CD4-positive, CD25-positive, alpha-beta regulatory T cell (primary cell): ENCODE data around the gene PRKG1. TPM values are rescaled to one million over a fixed set of nuclear protein-coding genes. Genes with fewer than 3 reads are reported as not detected.

Source experiments
- ATAC-seq, 2 donors: fragments of 150-1000 bp; cut with Tn5 transposase; one replicate each; pipeline ENCODE4 v1.10.0; 2021; ENCODE audit warnings: low read depth in 2 of 2, moderate number of reproducible peaks in 2 of 2, moderate library complexity in 1 of 2
- DNase-seq, 3 donors: peaks; one replicate each; pipeline versions ENCODE4 v3.0.0 to v3.0.0-alpha.2; 2012 to 2022; ENCODE audit warnings: mixed read lengths in 1 of 3
- H3K27ac ChIP-seq: one replicate; pipeline ENCODE4 v1.7.0; 2013; ENCODE audit warnings: mild to moderate bottlenecking, low read length; ENCODE audit not compliant: insufficient read depth, poor library complexity, severe bottlenecking
- H3K27me3 ChIP-seq: one replicate; pipeline ENCODE4 v1.7.0; 2013; ENCODE audit warnings: low read length; ENCODE audit not compliant: control insufficient read depth, insufficient read depth
- H3K36me3 ChIP-seq: one replicate; pipeline ENCODE4 v1.7.0; 2013; ENCODE audit warnings: mild to moderate bottlenecking, low read length, moderate library complexity; ENCODE audit not compliant: control insufficient read depth, insufficient read depth
- H3K4me1 ChIP-seq: 2 replicates; pipeline ENCODE4 v1.7.0; 2013; ENCODE audit warnings: mild to moderate bottlenecking, low read length; ENCODE audit not compliant: insufficient read depth, control insufficient read depth, poor library complexity, severe bottlenecking
- H3K4me3 ChIP-seq: one replicate; pipeline ENCODE4 v1.7.0; 2013; ENCODE audit warnings: low read depth, mild to moderate bottlenecking, low read length, moderate library complexity
- H3K9me3 ChIP-seq, 2 experiments: 1 replicate in 1 of 2; 2 replicates in 1 of 2; pipeline ENCODE4 v1.7.0; 2013; ENCODE audit warnings: low read length in 2 of 2, mild to moderate bottlenecking in 1 of 2, moderate library complexity in 1 of 2; ENCODE audit not compliant: control insufficient read depth in 2 of 2
- H3K27ac Mint-ChIP-seq, 3 donors: one replicate each; pipeline ENCODE4 v1.8.0; 2020 to 2022; ENCODE audit warnings: mild to moderate bottlenecking in 3 of 3, mixed read lengths in 3 of 3, moderate library complexity in 2 of 3
- H3K27me3 Mint-ChIP-seq: one replicate; pipeline ENCODE4 v1.8.0; 2022; ENCODE audit warnings: mild to moderate bottlenecking, mixed read lengths
- H3K36me3 Mint-ChIP-seq: one replicate; pipeline ENCODE4 v1.8.0; 2020; ENCODE audit warnings: mixed read lengths
- H3K4me1 Mint-ChIP-seq, 4 donors: one replicate each; pipeline ENCODE4 v1.8.0; 2020 to 2022; ENCODE audit warnings: mixed read lengths in 4 of 4, mild to moderate bottlenecking in 1 of 4
- H3K4me3 Mint-ChIP-seq, 4 donors: one replicate each; pipeline ENCODE4 v1.8.0; 2020 to 2022; ENCODE audit warnings: mild to moderate bottlenecking in 4 of 4, mixed read lengths in 4 of 4, moderate library complexity in 3 of 4
- H3K9me3 Mint-ChIP-seq, 7 donors: one replicate each; pipeline ENCODE4 v1.8.0; 2020 to 2022; ENCODE audit warnings: mixed read lengths in 7 of 7, mild to moderate bottlenecking in 3 of 7, moderate library complexity in 2 of 7
- polyA plus RNA-seq, 4 donors: library from polyadenylated mRNA; unstranded; fragments of 300-500 nt; fragmentation: Illumina TruSeq; gene quantifications; one replicate each; pipeline ENCODE4 v1.2.3, GENCODE V29; 2021
- total RNA-seq: library from RNA; stranded (reverse); gene quantifications from one replicate; pipeline ENCODE4 v1.2.3, GENCODE V29; 2022

Gene PRKG1
- total and polyA plus RNA-seq, 5 donors from 2014 or later, result 0.30 TPM; not detected in 4

DNA sequence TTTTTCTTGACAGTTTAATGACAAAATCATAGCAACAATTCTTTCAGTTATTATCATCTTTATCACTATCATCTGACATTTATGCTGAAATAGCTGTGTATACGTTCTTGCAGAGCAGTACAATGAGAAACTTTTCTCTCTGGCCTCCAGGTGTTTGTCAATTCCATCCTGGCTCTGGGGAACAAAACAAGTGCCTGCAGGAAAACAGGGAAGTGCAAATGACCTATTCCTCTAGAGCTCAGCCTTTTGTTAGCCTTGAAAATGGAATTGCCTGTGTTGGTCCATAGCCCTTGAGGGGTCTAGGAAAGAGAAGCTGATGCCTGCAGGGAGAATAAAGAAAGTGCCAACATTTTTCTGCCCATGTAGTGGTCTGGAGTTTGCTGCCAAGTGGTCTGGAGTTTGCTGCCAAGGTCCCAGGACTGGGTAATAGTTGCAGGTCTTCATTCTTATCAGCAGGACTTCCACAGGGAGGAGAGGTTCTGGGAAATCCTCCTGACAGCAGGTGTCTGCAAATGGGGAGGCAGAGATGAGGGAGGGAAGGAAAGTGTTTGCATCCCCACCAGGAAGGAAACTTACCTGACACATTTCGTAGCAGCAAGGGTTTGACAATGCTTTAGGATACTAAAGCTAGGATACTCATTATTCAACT lies 635.2 kb downstream of the PRKG1 start:
- Histone ChIP-seq H3K4me1 (no peaks in the 10 kb centered on the region), H3K27ac (no peak overlapping the region), H3K27me3 (peaks cover 2% of the 10 kb centered on the region), H3K9me3 (no peaks in the 10 kb centered on the region), H3K4me3 (no peak overlapping the region), H3K36me3 (no peaks in the 10 kb centered on the region)
- no peak for ATAC-seq
- H3K36me3 Mint-ChIP-seq, result no peaks in the 10 kb centered on the region
- no peak for DNase-seq
- peaks cover 21% of the 10 kb centered on the region for H3K27me3 Mint-ChIP-seq
- H3K27ac Mint-ChIP-seq, result no peak overlapping the region
- no peaks in the 10 kb centered on the region for H3K9me3 Mint-ChIP-seq
- peaks cover 0 to 5% (median 2%) of the 10 kb centered on the region in 4 donors for H3K4me1 Mint-ChIP-seq
- no peak overlapping the region for H3K4me3 Mint-ChIP-seq

GRCh38 chr10:51711519-51711891 lies 637.2 kb downstream of the PRKG1 start:
- Histone ChIP-seq H3K4me3 (no peak overlapping the region), H3K27ac (no peak overlapping the region), H3K4me1 (no peaks in the 10 kb centered on the region), H3K27me3 (peaks cover 12% of the 10 kb centered on the region), H3K36me3 (no peaks in the 10 kb centered on the region), H3K9me3 (no peaks in the 10 kb centered on the region)
- Mint-ChIP-seq H3K9me3 (no peaks in the 10 kb centered on the region), H3K27ac (no peak overlapping the region), H3K36me3 (no peaks in the 10 kb centered on the region), H3K4me3 (no peak overlapping the region), H3K4me1 (peaks cover 0 to 5% (median 2%) of the 10 kb centered on the region in 4 donors), H3K27me3 (peaks cover 11% of the 10 kb centered on the region)
- DNase-seq (no peak), ATAC-seq (no peak)

DNA sequence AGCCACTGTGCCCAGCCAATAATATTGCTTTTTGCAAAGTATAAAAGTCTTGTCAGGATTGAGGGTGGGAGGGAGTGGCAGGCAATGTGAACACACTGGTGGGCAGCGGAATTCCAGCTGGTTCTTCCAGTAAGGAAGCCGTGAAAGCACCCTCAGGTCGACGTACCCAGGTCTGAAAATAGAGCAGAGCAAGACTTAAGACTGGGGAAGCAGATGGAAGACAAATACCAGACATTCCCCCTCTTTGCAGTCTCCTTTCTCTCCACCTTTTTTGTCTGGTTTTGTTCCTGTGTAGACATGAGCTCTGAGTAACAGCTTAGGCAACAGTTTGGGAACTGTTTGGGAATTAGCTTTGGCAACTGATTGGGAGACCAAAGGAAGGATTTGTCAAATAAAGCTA lies 642.7 kb downstream of the PRKG1 start:
- Histone ChIP-seq H3K9me3 (no peaks in the 10 kb centered on the region), H3K27ac (no peak overlapping the region), H3K4me1 (no peaks in the 10 kb centered on the region), H3K36me3 (no peaks in the 10 kb centered on the region), H3K4me3 (no peak overlapping the region), H3K27me3 (peaks cover 12% of the 10 kb centered on the region)
- no peak overlapping the region for H3K27ac Mint-ChIP-seq
- H3K4me1 Mint-ChIP-seq, result no peaks in the 10 kb centered on the region
- DNase-seq (no peak), ATAC-seq (no peak)
- H3K36me3 Mint-ChIP-seq, result no peaks in the 10 kb centered on the region
- no peak overlapping the region for H3K4me3 Mint-ChIP-seq
- no peaks in the 10 kb centered on the region for H3K9me3 Mint-ChIP-seq
- H3K27me3 Mint-ChIP-seq, result peaks cover 13% of the 10 kb centered on the region

DNA sequence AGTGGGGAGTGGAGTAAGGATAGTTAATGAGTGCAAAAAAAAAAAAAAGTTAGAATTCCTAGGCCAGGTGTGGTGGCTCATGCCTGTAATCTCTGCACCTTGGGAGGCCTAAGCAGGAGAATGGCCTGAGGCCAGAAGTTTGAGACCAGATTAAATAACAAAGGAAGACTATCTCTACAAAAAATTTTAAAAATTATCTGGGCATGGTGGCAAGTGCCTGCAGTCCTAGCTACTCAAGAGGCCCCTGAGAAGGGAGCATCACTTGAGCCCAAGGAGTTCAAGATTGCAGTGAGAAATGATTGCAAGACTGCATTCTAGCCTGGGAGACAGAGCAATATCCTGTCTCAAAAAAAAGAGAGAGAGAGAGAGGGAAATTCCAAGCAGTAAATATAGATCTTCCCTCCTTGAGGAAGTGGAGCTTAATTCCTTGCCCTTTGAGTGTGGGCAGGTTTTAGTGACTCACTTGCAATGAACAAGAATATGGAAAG lies 644.6 kb downstream of the PRKG1 start:
- peaks cover 10% of the 10 kb centered on the region for H3K27me3 Mint-ChIP-seq
- no peak for DNase-seq
- H3K27ac Mint-ChIP-seq, result no peak overlapping the region
- Histone ChIP-seq H3K27me3 (peaks cover 12% of the 10 kb centered on the region), H3K9me3 (no peaks in the 10 kb centered on the region), H3K4me1 (no peaks in the 10 kb centered on the region), H3K4me3 (no peak overlapping the region), H3K27ac (no peak overlapping the region), H3K36me3 (no peaks in the 10 kb centered on the region)
- no peaks in the 10 kb centered on the region for H3K4me1 Mint-ChIP-seq
- no peaks in the 10 kb centered on the region for H3K36me3 Mint-ChIP-seq
- peaks cover 0 to 2% (median 0%) of the 10 kb centered on the region in 7 donors for H3K9me3 Mint-ChIP-seq
- no peak overlapping the region for H3K4me3 Mint-ChIP-seq
- no peak for ATAC-seq

DNA sequence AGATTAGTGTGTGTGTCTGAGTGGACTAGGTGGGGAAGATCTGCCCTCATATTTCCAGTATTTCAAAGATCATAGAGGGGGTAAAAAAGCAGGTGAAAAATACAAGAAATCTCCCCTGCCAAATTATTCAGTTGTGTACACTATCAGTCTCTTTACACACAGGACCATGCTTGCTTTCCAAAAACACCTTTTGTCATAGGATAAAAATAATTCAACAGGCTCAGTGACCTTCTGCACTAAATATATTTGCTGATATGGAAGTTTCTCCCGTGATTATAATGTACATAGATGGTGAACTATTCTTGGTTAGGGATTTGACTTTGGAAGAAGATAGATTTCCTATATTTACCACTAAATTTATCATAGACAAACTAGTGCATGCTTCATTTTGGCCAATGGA lies 649.8 kb downstream of the PRKG1 start:
- peaks cover 0 to 2% (median 0%) of the 10 kb centered on the region in 7 donors for H3K9me3 Mint-ChIP-seq
- ATAC-seq, result no peak
- Histone ChIP-seq H3K9me3 (no peaks in the 10 kb centered on the region), H3K36me3 (no peaks in the 10 kb centered on the region), H3K4me3 (no peak overlapping the region), H3K4me1 (no peaks in the 10 kb centered on the region), H3K27me3 (no peaks in the 10 kb centered on the region), H3K27ac (no peak overlapping the region)
- DNase-seq, result no peak
- peaks cover under 1% of the 10 kb centered on the region for H3K27me3 Mint-ChIP-seq
- H3K4me3 Mint-ChIP-seq, result no peak overlapping the region
- H3K36me3 Mint-ChIP-seq, result no peaks in the 10 kb centered on the region
- no peak overlapping the region for H3K27ac Mint-ChIP-seq
- no peaks in the 10 kb centered on the region for H3K4me1 Mint-ChIP-seq

DNA sequence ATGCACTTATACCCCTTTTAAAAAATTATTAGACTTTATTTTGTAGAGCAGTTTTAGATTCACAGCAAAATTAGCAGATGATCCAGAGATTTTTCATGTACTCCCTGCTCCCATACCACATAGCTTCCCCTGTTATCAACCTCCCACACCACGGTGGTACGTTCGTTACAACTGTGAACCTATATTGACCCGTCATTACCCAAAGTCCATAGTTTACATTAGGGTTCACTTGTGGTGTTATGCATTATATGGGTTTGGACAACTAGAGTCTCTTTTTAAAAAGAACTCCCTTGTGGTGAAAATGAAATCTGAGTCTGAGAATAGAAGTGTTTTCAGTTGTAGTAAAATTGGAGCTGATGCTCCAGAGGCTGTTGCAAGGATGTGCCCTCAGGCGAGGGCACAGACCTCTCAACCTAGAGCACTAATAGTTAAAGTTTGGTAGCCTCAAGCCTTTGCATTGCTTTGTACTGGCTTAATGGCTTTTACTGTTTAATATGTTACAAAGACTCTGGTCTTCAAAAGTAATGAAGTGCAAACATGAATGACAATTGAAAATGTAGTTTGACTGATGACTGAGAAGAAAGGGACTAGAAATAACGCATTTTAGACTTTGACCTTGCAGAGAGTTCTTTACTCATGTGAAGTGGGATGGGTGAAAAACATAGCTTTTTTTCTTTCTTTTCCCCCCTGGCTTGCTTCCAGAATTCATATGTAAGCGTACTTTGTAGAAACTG lies 655.7 kb downstream of the PRKG1 start:
- Histone ChIP-seq H3K4me3 (no peak overlapping the region), H3K36me3 (no peaks in the 10 kb centered on the region), H3K27ac (no peak overlapping the region), H3K9me3 (no peaks in the 10 kb centered on the region), H3K27me3 (no peaks in the 10 kb centered on the region), H3K4me1 (no peaks in the 10 kb centered on the region)
- H3K4me1 Mint-ChIP-seq, result no peaks in the 10 kb centered on the region
- H3K9me3 Mint-ChIP-seq, result no peaks in the 10 kb centered on the region
- no peak overlapping the region for H3K4me3 Mint-ChIP-seq
- ATAC-seq, result no peak
- peaks cover 9% of the 10 kb centered on the region for H3K27me3 Mint-ChIP-seq
- DNase-seq, result no peak
- H3K27ac Mint-ChIP-seq, result no peak overlapping the region
- no peaks in the 10 kb centered on the region for H3K36me3 Mint-ChIP-seq

DNA sequence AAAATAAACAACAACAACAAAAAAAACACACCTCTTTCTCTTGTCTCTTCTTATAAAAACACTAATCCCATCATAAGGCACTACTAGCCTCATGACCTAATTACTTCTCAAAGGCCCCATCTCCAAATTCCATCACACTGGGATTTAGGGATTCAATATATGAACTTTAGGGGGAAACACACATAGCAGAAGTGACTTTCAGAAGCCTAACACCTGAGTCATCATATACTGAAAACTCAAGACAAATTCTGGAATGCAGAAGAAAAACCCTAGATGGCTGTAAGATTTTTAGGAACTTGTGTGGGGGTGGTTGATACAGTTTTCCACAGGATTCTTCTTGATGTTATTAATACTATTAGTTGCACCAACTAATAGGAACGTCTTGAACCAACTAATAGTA lies 658.8 kb downstream of the PRKG1 start:
- Mint-ChIP-seq H3K27me3 (peaks cover 9% of the 10 kb centered on the region), H3K9me3 (no peaks in the 10 kb centered on the region), H3K36me3 (no peaks in the 10 kb centered on the region), H3K4me3 (no peak overlapping the region), H3K27ac (no peak overlapping the region), H3K4me1 (no peaks in the 10 kb centered on the region)
- H3K36me3 ChIP-seq, result no peaks in the 10 kb centered on the region
- H3K9me3 ChIP-seq, result no peaks in the 10 kb centered on the region
- no peak for DNase-seq
- H3K27ac ChIP-seq, result no peak overlapping the region
- no peaks in the 10 kb centered on the region for H3K27me3 ChIP-seq
- H3K4me3 ChIP-seq, result no peak overlapping the region
- ATAC-seq, result no peak
- H3K4me1 ChIP-seq, result no peaks in the 10 kb centered on the region

DNA sequence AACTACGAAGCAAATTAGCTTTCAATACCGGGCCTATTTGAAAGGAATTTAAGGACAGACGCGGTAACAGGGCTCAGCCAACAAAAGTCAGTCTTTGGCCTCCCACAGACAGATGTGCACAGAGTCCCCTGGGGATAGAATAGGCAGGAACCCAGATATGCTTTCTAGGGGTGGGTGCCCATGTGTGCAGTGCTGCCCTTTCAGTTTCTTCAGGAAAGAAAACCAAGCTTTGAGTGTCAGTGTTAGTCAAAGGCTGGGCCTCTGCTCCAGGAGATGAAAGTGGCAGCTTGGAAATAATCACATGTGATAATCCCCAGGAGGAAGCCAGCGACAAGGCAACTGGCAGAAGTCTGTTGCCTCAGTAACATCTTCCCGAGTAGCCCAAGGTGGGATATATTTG lies 668.9 kb downstream of the PRKG1 start:
- H3K27ac Mint-ChIP-seq, result no peak overlapping the region
- no peak for ATAC-seq
- H3K9me3 ChIP-seq, result no peaks in the 10 kb centered on the region
- no peaks in the 10 kb centered on the region for H3K36me3 Mint-ChIP-seq
- no peak overlapping the region for H3K4me3 ChIP-seq
- H3K27me3 Mint-ChIP-seq, result peaks cover 5% of the 10 kb centered on the region
- H3K36me3 ChIP-seq, result no peaks in the 10 kb centered on the region
- H3K4me1 Mint-ChIP-seq, result no peaks in the 10 kb centered on the region
- no peak for DNase-seq
- H3K27me3 ChIP-seq, result peaks cover 5% of the 10 kb centered on the region
- no peaks in the 10 kb centered on the region for H3K4me1 ChIP-seq
- H3K4me3 Mint-ChIP-seq, result no peak overlapping the region
- H3K9me3 Mint-ChIP-seq, result peaks cover 0 to 1% (median 0%) of the 10 kb centered on the region in 7 donors
- no peak overlapping the region for H3K27ac ChIP-seq
